ENCODE measurements around the gene LGR5. TPM values are rescaled to one million over a fixed set of nuclear protein-coding genes. Genes with fewer than 3 reads are reported as not detected.

LGR5 gene
- total and polyA plus RNA-seq, 2 of the 4 experiments (the other 2 are of a cell fraction): not detected

GRCh38 chr12:71625476-71625875 is 185.9 kb downstream of the LGR5 start:
- H4K8ac ChIP-seq (ENCODE audit: low read depth in 2 of 2, low read length in 2 of 2): no peak overlapping the region
- ATAC-seq (ENCODE audit: low read depth): no peak
- CTCF ChIA-PET: no interaction called here
- H3K27me3 ChIP-seq (ENCODE audit: control insufficient read depth, insufficient read depth, low read length): no peaks in the 10 kb centered on the region
- no peak overlapping the region for H3K4me3 ChIP-seq (ENCODE audit: insufficient read depth, low read depth, low read length)
- no peak overlapping the region for H3K4ac ChIP-seq (ENCODE audit: low read depth, low read length)
- no peak overlapping the region for H2BK20ac ChIP-seq (ENCODE audit: low read depth, low read length)
- intact Hi-C loops (cut with micrococcal nuclease): no loop called here
- POLR2A ChIA-PET (ENCODE audit: unreplicated experiment): no interaction called here
- dilution Hi-C loops (cut with HindIII; ENCODE audit: low sequenced_read_pairs, unreplicated experiment): no loop called here
- H3K79me1 ChIP-seq (ENCODE audit: low read depth in 1 of 2, low read length in 2 of 2): peaks cover 10 to 18% of the 10 kb centered on the region in 2 experiments
- H4K91ac ChIP-seq (ENCODE audit: insufficient read depth, low read depth, low read length): no peak overlapping the region
- no peak overlapping the region for H3K4me2 ChIP-seq (ENCODE audit: low read depth, low read length)
- in situ Hi-C loops (cut with MboI; ENCODE audit: low sequenced_read_pairs): no loop called here
- H3K9ac ChIP-seq (ENCODE audit: low read depth, low read length): no peak overlapping the region
- no CpG with 5 or more reads among the region's 2 CpGs for WGBS, 2 experiments (ENCODE audit: extremely low coverage in 2 of 2, insufficient read length in 1 of 2)
- no peak overlapping the region for H2BK15ac ChIP-seq (ENCODE audit: low read depth, low read length)
- H2AK5ac ChIP-seq (ENCODE audit: low read depth, low read length): no peak overlapping the region
- no peak overlapping the region; the same call in 1 of the 2 replicates for H3K27ac ChIP-seq (ENCODE audit: insufficient read depth, low read length)
- H4K20me1 ChIP-seq (ENCODE audit: insufficient read depth, low read length): peaks cover 8% of the 10 kb centered on the region; the same call in 1 of the 2 replicates
- no peak overlapping the region for H2AFZ ChIP-seq (replicated peaks; ENCODE audit: low read length, poor library complexity)
- H3K14ac ChIP-seq (replicated peaks; ENCODE audit: low read depth, low read length): no peak overlapping the region
- peaks cover 45% of the 10 kb centered on the region for H3K36me3 ChIP-seq (ENCODE audit: control insufficient read depth, insufficient read depth, low read length)
- no TSS peak for BruUV-seq (replicated peaks)
- H2BK120ac ChIP-seq (ENCODE audit: low read depth, low read length): no peak overlapping the region
- no peak overlapping the region for H3K23ac ChIP-seq (ENCODE audit: low read depth, low read length)
- peaks cover 2% of the 10 kb centered on the region; the same call in 1 of the 2 replicates for H3K4me1 ChIP-seq (ENCODE audit: control insufficient read depth, insufficient read depth, low read length)
- no peak for TF ChIP-seq SMC3 (IDR thresholded peaks at IDR 0.05; ENCODE audit: low read depth, low read length)
- no peak for TF ChIP-seq NFE2L2 (IDR thresholded peaks at IDR 0.05; ENCODE audit: low read depth, low read length)
- TF ChIP-seq, protein P1, sequence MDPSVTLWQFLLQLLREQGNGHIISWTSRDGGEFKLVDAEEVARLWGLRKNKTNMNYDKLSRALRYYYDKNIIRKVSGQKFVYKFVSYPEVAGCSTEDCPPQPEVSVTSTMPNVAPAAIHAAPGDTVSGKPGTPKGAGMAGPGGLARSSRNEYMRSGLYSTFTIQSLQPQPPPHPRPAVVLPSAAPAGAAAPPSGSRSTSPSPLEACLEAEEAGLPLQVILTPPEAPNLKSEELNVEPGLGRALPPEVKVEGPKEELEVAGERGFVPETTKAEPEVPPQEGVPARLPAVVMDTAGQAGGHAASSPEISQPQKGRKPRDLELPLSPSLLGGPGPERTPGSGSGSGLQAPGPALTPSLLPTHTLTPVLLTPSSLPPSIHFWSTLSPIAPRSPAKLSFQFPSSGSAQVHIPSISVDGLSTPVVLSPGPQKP (IDR thresholded peaks at IDR 0.05; ENCODE audit: borderline replicate concordance, low read depth, low read length): no peak
- TF ChIP-seq CEBPB (IDR thresholded peaks at IDR 0.05; ENCODE audit: low read depth, low read length): no peak
- TF ChIP-seq, protein P2, sequence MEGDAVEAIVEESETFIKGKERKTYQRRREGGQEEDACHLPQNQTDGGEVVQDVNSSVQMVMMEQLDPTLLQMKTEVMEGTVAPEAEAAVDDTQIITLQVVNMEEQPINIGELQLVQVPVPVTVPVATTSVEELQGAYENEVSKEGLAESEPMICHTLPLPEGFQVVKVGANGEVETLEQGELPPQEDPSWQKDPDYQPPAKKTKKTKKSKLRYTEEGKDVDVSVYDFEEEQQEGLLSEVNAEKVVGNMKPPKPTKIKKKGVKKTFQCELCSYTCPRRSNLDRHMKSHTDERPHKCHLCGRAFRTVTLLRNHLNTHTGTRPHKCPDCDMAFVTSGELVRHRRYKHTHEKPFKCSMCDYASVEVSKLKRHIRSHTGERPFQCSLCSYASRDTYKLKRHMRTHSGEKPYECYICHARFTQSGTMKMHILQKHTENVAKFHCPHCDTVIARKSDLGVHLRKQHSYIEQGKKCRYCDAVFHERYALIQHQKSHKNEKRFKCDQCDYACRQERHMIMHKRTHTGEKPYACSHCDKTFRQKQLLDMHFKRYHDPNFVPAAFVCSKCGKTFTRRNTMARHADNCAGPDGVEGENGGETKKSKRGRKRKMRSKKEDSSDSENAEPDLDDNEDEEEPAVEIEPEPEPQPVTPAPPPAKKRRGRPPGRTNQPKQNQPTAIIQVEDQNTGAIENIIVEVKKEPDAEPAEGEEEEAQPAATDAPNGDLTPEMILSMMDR (conservative IDR thresholded peaks at IDR 0.05; ENCODE audit: low read depth, low read length): no peak
- TF ChIP-seq POLR2A (IDR thresholded peaks at IDR 0.05; ENCODE audit: low read depth, low read length): no peak
- TF ChIP-seq RFX5 (IDR thresholded peaks at IDR 0.05; ENCODE audit: low read depth, low read length): no peak
- no peak for TF ChIP-seq CHD1 (IDR thresholded peaks at IDR 0.05; ENCODE audit: low read depth, low read length)
- TF ChIP-seq RAD21 (IDR thresholded peaks at IDR 0.05; ENCODE audit: low read length): no peak
- TF ChIP-seq MAZ (IDR thresholded peaks at IDR 0.05; ENCODE audit: borderline replicate concordance, low read depth, low read length): no peak
- H3K9me1 ChIP-seq (ENCODE audit: insufficient read depth, low read length): no peaks in the 10 kb centered on the region
- DNase-seq: no peak
- no peak overlapping the region for H2BK5ac ChIP-seq (ENCODE audit: low read depth, low read length, poor library complexity, severe bottlenecking)
- H2AK9ac ChIP-seq (replicated peaks; ENCODE audit: low read depth, low read length, poor library complexity): no peak overlapping the region
- no peak overlapping the region for H3K56ac ChIP-seq (ENCODE audit: extremely low read depth, insufficient read depth, low read length)
- no peak overlapping the region for H4K5ac ChIP-seq (ENCODE audit: low read depth, low read length)
- H3K18ac ChIP-seq (ENCODE audit: low read depth, low read length): no peak overlapping the region
- H3K9me3 ChIP-seq (ENCODE audit: control insufficient read depth, insufficient read depth, low read length): no peaks in the 10 kb centered on the region

Measured in IMR-90 (cell line).